C1 segment of cervical spinal cord (tissue), 14 donors: ENCODE data around the gene ACBD3.
A peak's percentile ranks its signal among the peaks of the same experiment; 100 is the strongest.
"Not testable (repeated sequence)": the region's sequence is repeated elsewhere in the genome, so short reads cannot be mapped to it uniquely, and the experiment has no call there.

Experiments used
- DNase-seq, 14 donors: peaks; one replicate each; lab custom pipeline; 2025; lab: John Stamatoyannopoulos, UW

ACBD3 gene

GRCh38 chr1:226186124-226187018 lies at the start of gene ACBD3:
Gene ACBD3 (minus strand): TSS chr1:226186741. CDS start chr1:226186675, 66 bp downstream.
- DNase-seq, result peak; percentile 11 to 88 (median 80)

GRCh38 chr1:226233806-226234205 lies 47.3 kb upstream of the ACBD3 start:
- no peak for DNase-seq

DNA sequence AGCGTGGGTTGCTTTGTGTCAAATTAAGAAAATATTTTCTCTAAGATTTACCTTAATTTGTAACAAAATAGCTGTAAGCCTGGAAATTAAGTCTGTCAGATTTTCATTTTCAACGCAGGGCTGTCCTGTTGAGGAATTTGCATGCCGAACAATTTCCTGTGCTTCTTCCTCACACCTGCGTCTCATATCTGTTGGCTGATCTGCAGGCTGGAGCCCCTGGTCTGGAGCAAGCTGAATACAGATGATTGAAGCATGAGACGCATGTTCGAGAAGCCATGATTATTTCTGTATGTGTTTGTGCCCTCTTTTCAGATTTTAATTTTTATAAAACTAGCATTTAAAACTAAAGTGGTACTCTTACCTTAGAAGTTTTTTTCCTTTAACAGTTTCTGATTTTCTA lies 46.8 kb upstream of the ACBD3 start:
- DNase-seq, result no peak

DNA sequence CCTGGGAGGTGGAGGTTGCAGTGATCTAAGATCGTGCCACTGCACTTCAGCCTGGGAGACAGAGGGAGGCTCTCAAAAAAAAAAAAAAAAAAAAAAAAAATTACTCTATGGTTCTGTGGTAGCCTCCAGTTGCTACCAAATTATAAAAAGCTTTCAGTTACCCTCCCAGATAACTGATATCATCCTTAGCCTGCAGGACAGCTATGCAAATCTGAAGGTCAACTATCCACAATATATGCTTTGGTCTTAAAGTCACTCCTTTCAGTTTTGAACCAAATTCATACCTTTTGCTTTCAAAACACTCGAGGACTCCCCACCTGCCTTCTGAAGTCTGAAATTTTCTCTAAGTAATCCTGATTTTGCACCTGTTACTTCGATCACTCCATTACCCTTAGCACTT lies 40.1 kb upstream of the ACBD3 start:
- DNase-seq, result no peak

- DNase-seq, result no peak
Measured at GRCh38 chr1:226223786-226224244, 37.3 kb upstream of the ACBD3 start.

DNA sequence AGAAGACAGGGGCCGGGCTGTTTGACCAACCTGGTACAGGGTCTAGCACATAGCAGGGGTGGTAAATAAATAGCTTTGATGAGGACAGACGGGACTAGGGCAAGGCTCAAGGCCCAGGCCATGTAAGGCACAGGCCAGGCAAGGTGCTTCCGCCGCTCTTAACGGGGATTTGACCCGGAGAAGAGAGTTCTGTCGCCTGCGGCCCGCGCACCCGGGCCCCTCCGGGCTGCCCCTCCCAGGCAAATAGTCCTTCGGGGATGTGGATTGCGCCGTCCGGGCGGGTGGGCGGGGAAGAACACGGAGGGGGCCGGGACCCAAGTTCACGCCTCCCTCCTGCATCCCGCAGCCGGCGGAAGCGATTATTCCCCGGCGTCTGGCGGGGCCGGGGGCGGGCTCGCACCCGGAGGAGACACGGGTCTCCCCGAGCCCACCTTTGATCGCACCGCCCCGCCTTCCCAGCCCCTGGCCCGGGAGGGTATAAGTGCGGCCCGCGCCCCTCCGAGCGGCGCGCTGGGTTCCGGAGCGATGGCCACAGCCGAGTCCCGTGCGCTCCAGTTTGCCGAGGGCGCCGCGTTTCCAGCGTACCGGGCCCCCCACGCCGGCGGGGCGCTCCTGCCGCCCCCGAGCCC lies 36.7 kb upstream of the ACBD3 start, which contains the start of gene MIXL1:
TSS of gene MIXL1 (plus strand) at position 508 of the 629 bp plus-strand sequence. CDS start at position 526, 18 bp downstream.
- DNase-seq, result no peak

DNA sequence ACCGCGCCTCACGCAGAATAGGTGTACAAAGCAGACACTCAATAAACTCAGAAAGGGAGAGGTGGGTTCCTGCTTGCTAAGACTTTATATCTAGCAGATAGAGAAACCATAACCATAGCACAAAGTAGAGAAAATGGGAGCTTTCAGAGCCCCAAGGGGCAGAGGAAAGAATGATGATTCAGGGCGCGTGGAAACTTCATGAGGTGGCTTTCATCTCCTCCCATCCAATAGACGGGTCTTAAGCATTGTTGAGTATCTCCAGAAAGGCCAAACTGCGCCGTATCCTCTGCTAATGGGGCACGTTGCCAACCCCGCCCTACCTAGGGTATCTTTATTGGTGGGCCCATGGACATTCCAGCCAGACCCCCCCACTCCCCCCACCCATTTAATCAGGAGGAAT lies 36.1 kb upstream of the ACBD3 start:
- no peak for DNase-seq

- DNase-seq, result no peak
Measured at GRCh38 chr1:226220473-226221189, 34.1 kb upstream of the ACBD3 start.

- DNase-seq, result no peak
Measured at GRCh38 chr1:226217273-226217672, 30.7 kb upstream of the ACBD3 start.

- DNase-seq, result no peak
Measured at GRCh38 chr1:226216056-226216455, 29.5 kb upstream of the ACBD3 start.

- no peak for DNase-seq
Measured at GRCh38 chr1:226215239-226215638, 28.7 kb upstream of the ACBD3 start.

GRCh38 chr1:226212545-226212944 lies 26.0 kb upstream of the ACBD3 start:
- no peak for DNase-seq

- peak in 1 of 14 donors; percentile 54 for DNase-seq
Measured at GRCh38 chr1:226211181-226211821, 24.8 kb upstream of the ACBD3 start.

GRCh38 chr1:226210571-226211176 lies 24.1 kb upstream of the ACBD3 start:
- no peak for DNase-seq

DNA sequence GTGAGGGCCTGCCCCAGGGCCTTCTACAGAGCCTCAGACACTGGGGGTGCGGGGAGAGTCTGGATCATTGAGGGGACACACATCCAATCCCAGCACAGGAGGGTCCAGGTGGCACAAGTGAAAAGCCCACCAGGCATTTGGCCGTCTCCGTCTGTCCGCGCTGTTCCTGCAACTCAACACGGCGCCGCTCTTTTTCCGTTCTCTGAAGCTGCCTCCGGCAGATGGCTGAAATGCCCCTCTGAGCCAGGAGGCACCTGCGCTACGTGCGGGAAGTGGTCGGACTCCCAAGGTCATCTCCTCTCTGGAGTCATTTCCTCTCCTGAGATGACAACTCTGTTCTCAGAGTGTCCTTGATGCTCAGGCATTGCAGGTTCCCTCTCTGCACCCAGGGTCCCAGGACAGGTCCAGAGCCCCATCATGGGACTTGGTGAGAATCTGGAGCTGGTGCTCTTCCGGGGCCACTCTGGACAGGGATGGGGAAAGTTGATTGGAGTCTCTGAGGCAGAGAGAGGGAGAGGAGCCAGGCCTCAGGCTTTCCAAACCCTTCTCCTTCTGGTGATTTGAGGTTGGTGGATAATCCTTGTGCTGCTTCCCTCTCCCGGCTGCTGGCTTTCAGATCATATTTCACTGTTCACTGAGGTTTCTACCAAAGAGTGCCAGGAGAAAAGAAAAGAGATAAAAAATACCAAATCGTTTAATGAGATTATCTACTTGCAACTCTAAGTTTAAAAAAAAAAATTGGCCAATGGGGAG lies 22.9 kb upstream of the ACBD3 start:
- DNase-seq, result peak in 1 of 14 donors; percentile 81

DNA sequence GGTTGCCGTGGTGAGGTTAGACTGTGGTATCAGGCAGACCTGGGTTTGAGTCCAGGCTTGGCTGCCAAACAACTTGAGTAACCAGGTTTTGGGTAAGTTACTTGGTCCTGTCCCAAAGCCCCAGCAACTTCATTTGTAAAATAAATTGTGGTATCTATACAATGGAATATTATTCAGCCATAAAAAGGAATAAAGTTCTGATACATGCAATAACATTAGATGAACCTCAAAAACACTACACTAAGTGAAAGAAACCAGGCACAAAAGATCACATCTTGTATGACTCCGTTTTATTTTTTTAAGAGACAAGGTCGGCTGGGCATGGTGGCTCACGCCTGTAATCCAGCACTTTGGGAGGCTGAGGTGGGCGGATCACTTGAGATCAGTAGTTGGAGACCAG lies 20.5 kb upstream of the ACBD3 start:
- no peak for DNase-seq

DNA sequence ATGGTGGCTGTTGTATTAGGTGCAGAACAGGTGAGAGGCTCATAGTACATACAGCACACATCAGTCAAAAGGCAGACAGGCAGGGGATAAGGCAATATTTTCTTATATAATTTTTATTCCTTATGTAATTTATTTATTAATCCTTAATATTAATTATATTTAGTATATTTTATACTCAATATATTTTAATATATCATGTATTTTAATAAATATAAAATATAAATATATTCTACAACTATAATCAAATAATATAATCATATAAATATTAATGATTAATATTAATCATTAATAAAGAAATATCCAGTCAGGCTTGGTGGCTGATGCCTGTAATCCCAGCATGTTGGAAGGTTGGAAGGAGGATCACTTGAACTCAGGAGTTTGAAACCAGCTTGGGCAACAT lies 17.7 kb upstream of the ACBD3 start:
- DNase-seq, result no peak

- DNase-seq, result no peak
Measured at GRCh38 chr1:226203655-226204054, 17.1 kb upstream of the ACBD3 start.

- DNase-seq, result no peak
Measured at GRCh38 chr1:226203240-226203639, 16.7 kb upstream of the ACBD3 start.

- not testable (repeated sequence) for DNase-seq
Measured at GRCh38 chr1:226202666-226203065, 16.1 kb upstream of the ACBD3 start.
